IMR-90 (cell line): Measurements from ENCODE around the gene CAPN5. TPM values are rescaled to one million over a fixed set of nuclear protein-coding genes. Genes with fewer than 3 reads are reported as not detected.

Experiments
- ATAC-seq: fragments of 200-7000 bp; cut with Tn5 transposase; 2 replicates; pipeline ENCODE4 v1.9.1; 2020; ENCODE audit warnings: low read depth, mild to moderate bottlenecking, moderate library complexity
- BruUV-seq: library from RNA; stranded (reverse); fragments of 400-500 nt; replicated peaks from 2 replicates; lab custom pipeline; 2021; lab: Mats Ljungman, UMichigan
- CTCF ChIA-PET: fragments of 300-600 bp; formaldehyde crosslinking; extraction: SDS; loops from one replicate; lab custom pipeline; 2021; ENCODE audit warnings: antibody characterized with exemption; lab: Yijun Ruan, JAX
- POLR2A ChIA-PET: fragments of 300-600 bp; sonication (Branson Sonifier 250); formaldehyde crosslinking; loops from one replicate; lab custom pipeline; 2022; ENCODE audit warnings: antibody characterized with exemption; ENCODE audit not compliant: unreplicated experiment; lab: Charles Lee
- DNase-seq: peaks from one replicate; pipeline ENCODE4 v3.0.0; 2013
- H2AFZ ChIP-seq: replicated peaks from 2 replicates; pipeline ENCODE3; 2013; ENCODE audit warnings: low read length, mild to moderate bottlenecking; ENCODE audit not compliant: poor library complexity
- H2AK5ac ChIP-seq: 2 replicates; pipeline ENCODE4 v1.6.1; 2013; ENCODE audit warnings: low read depth, low read length, inconsistent platforms
- H2AK9ac ChIP-seq: replicated peaks from 2 replicates; pipeline ENCODE3; 2013; ENCODE audit warnings: mild to moderate bottlenecking, low read depth, low read length, moderate library complexity; ENCODE audit not compliant: poor library complexity
- H2BK120ac ChIP-seq: 2 replicates; pipeline ENCODE4 v1.6.1; 2013; ENCODE audit warnings: low read depth, low read length, inconsistent platforms
- H2BK15ac ChIP-seq: 3 replicates; pipeline ENCODE4 v1.6.1; 2013; ENCODE audit warnings: low read depth, low read length, inconsistent platforms
- H2BK20ac ChIP-seq: 2 replicates; pipeline ENCODE4 v1.6.1; 2013; ENCODE audit warnings: low read depth, mild to moderate bottlenecking, inconsistent platforms, low read length, moderate library complexity
- H2BK5ac ChIP-seq: 2 replicates; pipeline ENCODE4 v1.6.1; 2013; ENCODE audit warnings: mild to moderate bottlenecking, low read depth, low read length, inconsistent platforms; ENCODE audit not compliant: poor library complexity, severe bottlenecking
- H3K14ac ChIP-seq: replicated peaks from 2 replicates; pipeline ENCODE4 v1.6.1; 2013; ENCODE audit warnings: low read depth, low read length, inconsistent platforms
- H3K18ac ChIP-seq: 2 replicates; pipeline ENCODE4 v1.6.1; 2013; ENCODE audit warnings: low read depth, low read length, control low read depth
- H3K23ac ChIP-seq: 2 replicates; pipeline ENCODE4 v1.6.1; 2013; ENCODE audit warnings: low read depth, low read length, inconsistent platforms
- H3K27ac ChIP-seq: 2 replicates; pipeline ENCODE4 v1.5.1; 2013; ENCODE audit warnings: mild to moderate bottlenecking, control low read depth, low read length; ENCODE audit not compliant: insufficient read depth
- H3K27me3 ChIP-seq: 2 replicates; pipeline ENCODE4 v1.6.1; 2013; ENCODE audit warnings: low read length; ENCODE audit not compliant: control insufficient read depth, insufficient read depth
- H3K36me3 ChIP-seq: 2 replicates; pipeline ENCODE4 v1.6.1; 2013; ENCODE audit warnings: low read length, mixed read lengths; ENCODE audit not compliant: control insufficient read depth, insufficient read depth
- H3K4ac ChIP-seq: 2 replicates; pipeline ENCODE4 v1.6.1; 2013; ENCODE audit warnings: low read depth, low read length, inconsistent platforms
- H3K4me1 ChIP-seq: 2 replicates; pipeline ENCODE4 v1.6.1; 2013; ENCODE audit warnings: low read length, mixed read lengths; ENCODE audit not compliant: control insufficient read depth, insufficient read depth
- H3K4me2 ChIP-seq: 2 replicates; pipeline ENCODE4 v1.6.1; 2013; ENCODE audit warnings: low read depth, mild to moderate bottlenecking, control low read depth, low read length, moderate library complexity
- H3K4me3 ChIP-seq: 2 replicates; pipeline ENCODE4 v1.5.1; 2013; ENCODE audit warnings: low read depth, mild to moderate bottlenecking, control low read depth, low read length, moderate library complexity; ENCODE audit not compliant: insufficient read depth
- H3K56ac ChIP-seq: 2 replicates; pipeline ENCODE4 v1.6.1; 2013; ENCODE audit warnings: low read length, inconsistent platforms; ENCODE audit not compliant: insufficient read depth; ENCODE audit errors: extremely low read depth
- H3K79me1 ChIP-seq, 2 experiments: 2 replicates each; pipeline ENCODE4 v1.6.1; 2013; ENCODE audit warnings: low read length in 2 of 2, inconsistent platforms in 1 of 2, low read depth in 1 of 2
- H3K9ac ChIP-seq: 2 replicates; pipeline ENCODE4 v1.6.1; 2013; ENCODE audit warnings: low read depth, low read length, control low read depth
- H3K9me1 ChIP-seq: 2 replicates; pipeline ENCODE4 v1.6.1; 2013; ENCODE audit warnings: low read length, inconsistent platforms; ENCODE audit not compliant: insufficient read depth
- H3K9me3 ChIP-seq: 2 replicates; pipeline ENCODE4 v1.6.1; 2013; ENCODE audit warnings: low read length; ENCODE audit not compliant: control insufficient read depth, insufficient read depth
- H4K20me1 ChIP-seq: 2 replicates; pipeline ENCODE4 v1.6.1; 2013; ENCODE audit warnings: low read length, inconsistent platforms; ENCODE audit not compliant: insufficient read depth
- H4K5ac ChIP-seq: 2 replicates; pipeline ENCODE4 v1.6.1; 2013; ENCODE audit warnings: mild to moderate bottlenecking, low read depth, low read length, control low read depth
- H4K8ac ChIP-seq, 2 experiments: 2 replicates each; pipeline ENCODE4 v1.6.1; 2013; ENCODE audit warnings: low read depth in 2 of 2, low read length in 2 of 2, control low read depth in 1 of 2, inconsistent platforms in 1 of 2
- H4K91ac ChIP-seq: 2 replicates; pipeline ENCODE4 v1.6.1; 2013; ENCODE audit warnings: low read depth, low read length, inconsistent platforms; ENCODE audit not compliant: insufficient read depth
- CEBPB ChIP-seq: IDR thresholded peaks from 2 replicates; pipeline ENCODE4 v1.6.1; 2012; ENCODE audit warnings: low read depth, low read length, improper control_type of control experiment
- MAZ ChIP-seq: IDR thresholded peaks from 2 replicates; pipeline ENCODE4 v1.6.1; 2012; ENCODE audit warnings: low read depth, mild to moderate bottlenecking, low read length, improper control_type of control experiment, moderate library complexity, borderline replicate concordance
- MXI1 ChIP-seq: IDR thresholded peaks from 2 replicates; pipeline ENCODE4 v1.6.1; 2012; ENCODE audit warnings: low read depth, mild to moderate bottlenecking, low read length, moderate library complexity, borderline replicate concordance
- NFE2L2 ChIP-seq: fragments of 150-350 bp; IDR thresholded peaks from 2 replicates; pipeline ENCODE4 v1.6.1; 2016; ENCODE audit warnings: low read depth, mild to moderate bottlenecking, low read length
- RFX5 ChIP-seq: IDR thresholded peaks from 2 replicates; pipeline ENCODE4 v1.8.0; 2012; ENCODE audit warnings: low read depth, mild to moderate bottlenecking, low read length, moderate library complexity
- SMC3 ChIP-seq: fragments of 150-350 bp; IDR thresholded peaks from 2 replicates; pipeline ENCODE4 v1.6.1; 2016; ENCODE audit warnings: low read depth, mild to moderate bottlenecking, antibody characterized with exemption, low read length, moderate library complexity
- WGBS, 2 experiments: methylation state at CpG; one replicate each; pipeline versions ENCODE4 v1.1.5 to v1.1.7; 2013; ENCODE audit warnings: missing lambda C conversion rate in 2 of 2; ENCODE audit not compliant: insufficient read length in 1 of 2; ENCODE audit errors: extremely low coverage in 2 of 2; 5-methylcytosine and 5-hydroxymethylcytosine counted together
- dilution Hi-C: fragments of 300-500 bp; cut with HindIII; formaldehyde crosslinking; loops from one replicate; pipeline ENCODE4 v1.14.3; 2018; ENCODE audit warnings: low sequenced_read_pairs; ENCODE audit not compliant: unreplicated experiment
- in situ Hi-C: fragments of 300-500 bp; cut with MboI; formaldehyde crosslinking; loops from 3 replicates; pipeline ENCODE4 v1.14.3; 2019; ENCODE audit warnings: low sequenced_read_pairs, inconsistent platforms, mixed read lengths
- intact Hi-C: fragments of 100-400 bp; cut with micrococcal nuclease; formaldehyde crosslinking; loops from 2 replicates; pipeline ENCODE4 v1.10.0; 2022
- polyA plus RNA-seq, 3 experiments: library from polyadenylated mRNA; depleted of rRNA; stranded (reverse); fragments of >200 nt; gene quantifications; 2 replicates each; pipeline ENCODE4 v1.2.3, GENCODE V29; 2012; ENCODE audit warnings: low replicate concordance in 1 of 3
- total RNA-seq: library from RNA; depleted of rRNA; stranded (reverse); fragments of >200 nt; gene quantifications from 2 replicates; pipeline ENCODE4 v1.2.3, GENCODE V29; 2012
- TF ChIP-seq, protein P1 (sequence below): fragments of 150-350 bp; IDR thresholded peaks from 2 replicates; pipeline ENCODE4 v1.6.1; 2017; ENCODE audit warnings: mild to moderate bottlenecking, antibody characterized with exemption, low read length, low read depth
- TF ChIP-seq, protein P2 (sequence below): conservative IDR thresholded peaks from 2 replicates; pipeline ENCODE4 v1.5.1; 2012; ENCODE audit warnings: mild to moderate bottlenecking, low read depth, low read length, improper control_type of control experiment
- TF ChIP-seq, protein P3 (sequence below): fragments of 150-350 bp; IDR thresholded peaks from 2 replicates; pipeline ENCODE4 v1.6.1; 2016; ENCODE audit warnings: low read depth, mild to moderate bottlenecking, low read length, moderate library complexity, borderline replicate concordance

Gene CAPN5
- total and polyA plus RNA-seq, 2 of the 4 experiments (the other 2 are of a cell fraction): 8.1 to 24.0 TPM

DNA sequence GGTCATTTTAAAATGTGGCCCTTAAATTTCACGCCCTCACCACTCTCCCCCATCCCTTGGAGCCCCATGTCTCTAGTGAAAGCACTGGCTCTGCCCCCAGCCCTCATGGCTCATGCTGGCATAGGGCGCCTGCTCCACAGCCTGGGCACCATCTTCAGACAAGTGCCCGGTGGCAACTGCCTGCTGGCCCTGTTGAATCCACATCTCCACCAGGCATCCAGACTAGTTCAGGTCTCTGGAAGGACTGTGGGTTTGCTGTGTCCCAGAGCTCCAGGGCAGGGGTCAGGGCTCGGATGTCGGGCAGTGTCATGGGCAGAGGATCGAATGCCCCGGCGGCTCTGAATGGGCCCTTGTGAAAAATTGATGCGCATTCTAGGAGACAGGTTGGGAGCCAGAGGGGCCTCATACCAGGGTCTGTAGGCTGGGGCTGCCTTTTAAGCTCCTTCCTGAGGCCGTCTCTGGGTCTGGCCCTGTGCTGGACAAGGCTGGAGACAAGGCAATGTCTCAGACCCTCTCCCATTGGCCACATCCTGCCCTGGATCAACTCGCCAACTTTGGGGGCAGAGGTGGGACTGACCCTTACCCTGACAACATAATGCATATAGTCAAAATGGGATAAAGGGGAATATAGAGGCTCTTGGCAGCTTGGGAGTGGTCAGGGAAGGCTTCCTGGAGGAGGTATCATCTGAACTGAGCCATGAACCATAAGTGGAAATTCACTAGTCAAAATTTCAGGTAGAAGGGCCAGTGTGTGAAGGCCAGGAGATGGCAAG lies 62.5 kb downstream of the CAPN5 start:
- no TSS peak for BruUV-seq

More for the DNA sequence above, 62.5 kb downstream of the CAPN5 start:
- in situ Hi-C loops: loop anchor here (5.0 to 10.0 kb wide), 2 partner anchors 56 to 418 kb away; no protein-coding TSS in a partner anchor
- ATAC-seq: no peak
- H2AK5ac ChIP-seq: no peak overlapping the region
- no peaks in the 10 kb centered on the region for H3K9me3 ChIP-seq
- no peak overlapping the region for H3K9ac ChIP-seq
- no peaks in the 10 kb centered on the region for H3K9me1 ChIP-seq
- H2AFZ ChIP-seq: no peak overlapping the region
- H4K20me1 ChIP-seq: no peaks in the 10 kb centered on the region
- H4K91ac ChIP-seq: no peak overlapping the region
- POLR2A ChIA-PET: interaction anchor here (0.8 kb wide), 1 partner anchor 11 kb away, joined by 3 read pairs; no protein-coding TSS in a partner anchor
- no peaks in the 10 kb centered on the region for H3K36me3 ChIP-seq
- no peaks in the 10 kb centered on the region for H3K27me3 ChIP-seq
- H4K8ac ChIP-seq: no peak overlapping the region
- no peak overlapping the region for H2BK15ac ChIP-seq
- no peak overlapping the region for H3K4ac ChIP-seq
- no peak overlapping the region for H3K4me2 ChIP-seq
- TF ChIP-seq, protein P1, sequence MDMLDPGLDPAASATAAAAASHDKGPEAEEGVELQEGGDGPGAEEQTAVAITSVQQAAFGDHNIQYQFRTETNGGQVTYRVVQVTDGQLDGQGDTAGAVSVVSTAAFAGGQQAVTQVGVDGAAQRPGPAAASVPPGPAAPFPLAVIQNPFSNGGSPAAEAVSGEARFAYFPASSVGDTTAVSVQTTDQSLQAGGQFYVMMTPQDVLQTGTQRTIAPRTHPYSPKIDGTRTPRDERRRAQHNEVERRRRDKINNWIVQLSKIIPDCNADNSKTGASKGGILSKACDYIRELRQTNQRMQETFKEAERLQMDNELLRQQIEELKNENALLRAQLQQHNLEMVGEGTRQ: no peak
- TF ChIP-seq CEBPB (no peak), NFE2L2 (no peak), SMC3 (no peak), RFX5 (no peak), MXI1 (no peak), MAZ (no peak)
- TF ChIP-seq, protein P2, sequence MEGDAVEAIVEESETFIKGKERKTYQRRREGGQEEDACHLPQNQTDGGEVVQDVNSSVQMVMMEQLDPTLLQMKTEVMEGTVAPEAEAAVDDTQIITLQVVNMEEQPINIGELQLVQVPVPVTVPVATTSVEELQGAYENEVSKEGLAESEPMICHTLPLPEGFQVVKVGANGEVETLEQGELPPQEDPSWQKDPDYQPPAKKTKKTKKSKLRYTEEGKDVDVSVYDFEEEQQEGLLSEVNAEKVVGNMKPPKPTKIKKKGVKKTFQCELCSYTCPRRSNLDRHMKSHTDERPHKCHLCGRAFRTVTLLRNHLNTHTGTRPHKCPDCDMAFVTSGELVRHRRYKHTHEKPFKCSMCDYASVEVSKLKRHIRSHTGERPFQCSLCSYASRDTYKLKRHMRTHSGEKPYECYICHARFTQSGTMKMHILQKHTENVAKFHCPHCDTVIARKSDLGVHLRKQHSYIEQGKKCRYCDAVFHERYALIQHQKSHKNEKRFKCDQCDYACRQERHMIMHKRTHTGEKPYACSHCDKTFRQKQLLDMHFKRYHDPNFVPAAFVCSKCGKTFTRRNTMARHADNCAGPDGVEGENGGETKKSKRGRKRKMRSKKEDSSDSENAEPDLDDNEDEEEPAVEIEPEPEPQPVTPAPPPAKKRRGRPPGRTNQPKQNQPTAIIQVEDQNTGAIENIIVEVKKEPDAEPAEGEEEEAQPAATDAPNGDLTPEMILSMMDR: no peak
- TF ChIP-seq, protein P3, sequence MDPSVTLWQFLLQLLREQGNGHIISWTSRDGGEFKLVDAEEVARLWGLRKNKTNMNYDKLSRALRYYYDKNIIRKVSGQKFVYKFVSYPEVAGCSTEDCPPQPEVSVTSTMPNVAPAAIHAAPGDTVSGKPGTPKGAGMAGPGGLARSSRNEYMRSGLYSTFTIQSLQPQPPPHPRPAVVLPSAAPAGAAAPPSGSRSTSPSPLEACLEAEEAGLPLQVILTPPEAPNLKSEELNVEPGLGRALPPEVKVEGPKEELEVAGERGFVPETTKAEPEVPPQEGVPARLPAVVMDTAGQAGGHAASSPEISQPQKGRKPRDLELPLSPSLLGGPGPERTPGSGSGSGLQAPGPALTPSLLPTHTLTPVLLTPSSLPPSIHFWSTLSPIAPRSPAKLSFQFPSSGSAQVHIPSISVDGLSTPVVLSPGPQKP: no peak
- no peak overlapping the region for H2AK9ac ChIP-seq
- DNase-seq: no peak
- no peaks in the 10 kb centered on the region for H3K79me1 ChIP-seq
- peaks cover 10% of the 10 kb centered on the region; the same call in 1 of the 2 replicates for H3K4me1 ChIP-seq
- no peak overlapping the region for H2BK5ac ChIP-seq
- 91% methylated on average over 6 of the region's 11 CpGs; no CpG with 5 or more reads in 1 of the 2 experiments for WGBS, 2 experiments
- no peak overlapping the region for H3K14ac ChIP-seq
- H3K56ac ChIP-seq: no peak overlapping the region
- no peak overlapping the region for H3K18ac ChIP-seq
- no peak overlapping the region for H3K27ac ChIP-seq
- H2BK120ac ChIP-seq: no peak overlapping the region
- CTCF ChIA-PET: no interaction called here
- H3K23ac ChIP-seq: no peak overlapping the region
- dilution Hi-C loops: no loop called here
- H3K4me3 ChIP-seq: no peak overlapping the region
- intact Hi-C loops: no loop called here
- no peak overlapping the region for H2BK20ac ChIP-seq
- no peak overlapping the region for H4K5ac ChIP-seq
